Fibroblast of the conjunctiva (primary cell): ENCODE measurements around the gene GPC1.

Experiments
- DNase-seq: peaks from one replicate; pipeline ENCODE4 v3.0.0-alpha.2; 2010; ENCODE audit warnings: low read depth

Gene GPC1

DNA sequence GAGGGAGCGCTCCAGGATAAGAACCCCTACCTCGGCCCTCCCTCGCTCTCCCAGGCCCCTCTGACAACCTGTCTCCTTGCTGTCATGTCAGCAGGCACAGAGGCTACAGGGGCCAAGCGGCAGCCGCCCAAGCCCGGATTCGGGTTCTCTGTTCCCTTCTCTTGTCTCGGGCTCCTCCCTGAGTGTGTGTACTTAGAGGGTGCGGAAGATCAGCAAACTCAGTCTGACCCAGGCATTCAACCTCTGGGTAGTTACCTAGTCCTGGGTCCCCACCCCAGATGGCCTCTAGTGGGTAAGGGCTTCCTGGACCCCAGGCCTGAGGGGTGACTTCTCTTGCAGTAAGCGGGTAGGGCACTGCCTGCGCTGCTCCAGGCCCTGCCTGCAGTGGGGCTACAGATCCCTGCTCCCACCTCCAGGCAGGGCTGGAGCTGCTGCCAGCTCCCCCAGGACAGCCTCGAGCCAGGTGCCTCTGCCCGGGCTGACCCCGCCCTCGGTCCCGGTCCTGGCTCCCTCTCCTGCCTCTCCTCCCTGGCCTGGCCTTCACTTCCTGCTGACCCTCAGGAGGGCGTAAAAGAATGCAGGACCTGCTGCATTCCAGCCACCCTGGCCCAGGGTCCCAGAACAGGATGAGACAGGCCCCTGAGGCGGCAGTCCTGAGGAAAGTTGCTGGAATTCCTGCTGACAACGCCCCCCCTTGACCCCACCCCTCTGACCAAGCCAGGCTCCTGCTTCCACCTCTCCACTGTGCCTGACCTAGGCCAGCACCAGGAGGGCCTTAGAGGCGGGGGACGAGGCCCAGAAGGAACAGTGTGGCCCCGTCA is 22.0 kb downstream of the GPC1 start:
- DNase-seq, result no peak

- no peak for DNase-seq
These were observed 22.8 kb downstream of the GPC1 start for GRCh38 chr2:240458044-240458899.

DNA sequence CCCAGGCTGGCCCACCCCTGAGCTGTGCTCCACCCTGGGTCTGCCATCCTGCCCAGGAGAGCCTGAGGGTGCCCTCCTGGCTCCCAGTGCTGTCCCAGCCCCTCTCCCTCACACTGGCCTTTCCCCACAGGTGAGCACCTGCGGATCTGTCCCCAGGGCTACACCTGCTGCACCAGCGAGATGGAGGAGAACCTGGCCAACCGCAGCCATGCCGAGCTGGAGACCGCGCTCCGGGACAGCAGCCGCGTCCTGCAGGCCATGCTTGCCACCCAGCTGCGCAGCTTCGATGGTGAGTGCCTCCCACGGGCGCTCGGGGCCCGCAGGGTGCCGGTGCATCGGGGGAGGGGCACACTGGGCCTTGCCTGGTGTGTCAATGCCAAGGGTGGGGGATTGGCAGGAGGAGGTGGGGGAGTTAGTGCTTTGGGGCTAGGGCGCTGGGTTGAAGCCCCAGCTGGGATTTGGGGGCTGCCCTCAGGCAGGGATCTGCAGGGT is 23.5 kb downstream of the GPC1 start:
- DNase-seq, result no peak

- DNase-seq, result no peak
These were observed 24.2 kb downstream of the GPC1 start for GRCh38 chr2:240459401-240460252.

GRCh38 chr2:240460253-240460711 is 24.8 kb downstream of the GPC1 start:
- no peak for DNase-seq

GRCh38 chr2:240460781-240461431 is 25.4 kb downstream of the GPC1 start:
- DNase-seq, result no peak

- no peak for DNase-seq
These were observed 26.1 kb downstream of the GPC1 start for GRCh38 chr2:240461471-240462072.

DNA sequence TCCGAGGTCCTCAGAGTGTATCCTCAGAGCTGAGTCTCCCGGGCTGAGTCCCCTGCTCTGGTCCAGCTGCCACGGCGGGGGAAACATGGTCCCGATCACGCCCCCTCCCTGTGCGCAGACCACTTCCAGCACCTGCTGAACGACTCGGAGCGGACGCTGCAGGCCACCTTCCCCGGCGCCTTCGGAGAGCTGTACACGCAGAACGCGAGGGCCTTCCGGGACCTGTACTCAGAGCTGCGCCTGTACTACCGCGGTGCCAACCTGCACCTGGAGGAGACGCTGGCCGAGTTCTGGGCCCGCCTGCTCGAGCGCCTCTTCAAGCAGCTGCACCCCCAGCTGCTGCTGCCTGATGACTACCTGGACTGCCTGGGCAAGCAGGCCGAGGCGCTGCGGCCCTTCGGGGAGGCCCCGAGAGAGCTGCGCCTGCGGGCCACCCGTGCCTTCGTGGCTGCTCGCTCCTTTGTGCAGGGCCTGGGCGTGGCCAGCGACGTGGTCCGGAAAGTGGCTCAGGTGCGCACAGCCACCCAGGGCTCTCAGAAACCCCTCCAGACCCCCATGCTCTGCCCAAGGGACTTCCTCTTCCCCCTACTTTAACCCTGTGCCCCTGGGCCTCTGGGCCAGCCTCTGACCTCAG is 26.7 kb downstream of the GPC1 start:
- DNase-seq, result no peak

DNA sequence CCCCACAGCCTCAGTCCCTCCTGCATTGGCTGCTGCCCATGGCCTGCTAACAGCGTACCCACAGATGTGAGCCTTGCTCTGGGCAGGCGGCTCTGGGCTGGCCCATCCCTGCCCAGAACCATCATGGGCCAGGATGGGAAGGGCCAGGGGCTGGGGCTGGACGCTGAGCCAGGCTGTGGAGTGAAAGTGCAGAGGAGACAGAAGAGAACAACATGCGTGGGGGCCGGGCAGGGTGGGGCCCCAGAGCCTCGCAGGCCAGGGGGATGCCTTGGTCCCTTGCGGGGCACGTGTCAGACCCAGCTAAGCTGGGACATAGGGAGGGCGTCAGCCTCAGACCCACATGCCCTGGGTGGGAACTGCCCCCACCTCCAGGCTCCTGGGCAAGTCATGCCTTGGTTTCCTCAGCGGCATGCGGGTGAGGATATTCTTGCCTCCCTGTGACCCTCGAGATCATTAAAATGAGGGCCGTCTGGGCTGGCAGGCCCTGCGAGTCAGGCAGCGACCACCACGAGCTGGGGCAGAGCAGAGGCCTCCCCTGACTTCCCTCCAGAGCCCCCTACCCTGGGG is 27.3 kb downstream of the GPC1 start:
- no peak for DNase-seq

- no peak for DNase-seq
These were observed 27.9 kb downstream of the GPC1 start for GRCh38 chr2:240463274-240463865.

GRCh38 chr2:240463866-240464481 is 28.5 kb downstream of the GPC1 start:
- no peak for DNase-seq

- DNase-seq, result no peak
These were observed 29.2 kb downstream of the GPC1 start for GRCh38 chr2:240464514-240465241.

DNA sequence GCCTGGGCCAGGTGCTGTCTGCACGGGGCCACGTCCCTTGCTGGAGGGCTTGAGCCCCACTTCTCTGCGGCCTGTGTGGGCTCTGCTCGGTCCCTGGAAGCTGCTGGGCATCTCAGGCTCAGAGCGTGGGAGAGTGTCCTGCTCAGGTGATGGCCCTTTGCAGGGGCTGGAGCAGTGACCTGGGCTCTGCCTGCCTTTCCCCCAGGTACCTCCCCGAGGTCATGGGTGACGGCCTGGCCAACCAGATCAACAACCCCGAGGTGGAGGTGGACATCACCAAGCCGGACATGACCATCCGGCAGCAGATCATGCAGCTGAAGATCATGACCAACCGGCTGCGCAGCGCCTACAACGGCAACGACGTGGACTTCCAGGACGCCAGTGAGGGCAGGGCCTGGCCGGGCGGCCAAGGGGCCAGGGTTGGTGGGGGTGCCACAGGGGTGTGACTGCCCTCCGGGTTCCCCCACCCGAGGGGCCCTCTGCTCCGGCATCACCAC is 29.9 kb downstream of the GPC1 start:
- no peak for DNase-seq

- DNase-seq, result no peak
These were observed 30.5 kb downstream of the GPC1 start for GRCh38 chr2:240465765-240466578.

DNA sequence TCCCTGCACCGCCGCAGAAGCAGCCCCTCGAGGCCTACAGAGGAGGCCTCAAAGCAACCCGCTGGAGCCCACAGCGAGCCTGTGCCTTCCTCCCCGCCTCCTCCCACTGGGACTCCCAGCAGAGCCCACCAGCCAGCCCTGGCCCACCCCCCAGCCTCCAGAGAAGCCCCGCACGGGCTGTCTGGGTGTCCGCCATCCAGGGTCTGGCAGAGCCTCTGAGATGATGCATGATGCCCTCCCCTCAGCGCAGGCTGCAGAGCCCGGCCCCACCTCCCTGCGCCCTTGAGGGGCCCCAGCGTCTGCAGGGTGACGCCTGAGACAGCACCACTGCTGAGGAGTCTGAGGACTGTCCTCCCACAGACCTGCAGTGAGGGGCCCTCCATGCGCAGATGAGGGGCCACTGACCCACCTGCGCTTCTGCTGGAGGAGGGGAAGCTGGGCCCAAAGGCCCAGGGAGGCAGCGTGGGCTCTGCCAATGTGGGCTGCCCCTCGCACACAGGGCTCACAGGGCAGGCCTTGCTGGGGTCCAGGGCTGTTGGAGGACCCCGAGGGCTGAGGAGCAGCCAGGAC is 31.2 kb downstream of the GPC1 start:
- no peak for DNase-seq

DNA sequence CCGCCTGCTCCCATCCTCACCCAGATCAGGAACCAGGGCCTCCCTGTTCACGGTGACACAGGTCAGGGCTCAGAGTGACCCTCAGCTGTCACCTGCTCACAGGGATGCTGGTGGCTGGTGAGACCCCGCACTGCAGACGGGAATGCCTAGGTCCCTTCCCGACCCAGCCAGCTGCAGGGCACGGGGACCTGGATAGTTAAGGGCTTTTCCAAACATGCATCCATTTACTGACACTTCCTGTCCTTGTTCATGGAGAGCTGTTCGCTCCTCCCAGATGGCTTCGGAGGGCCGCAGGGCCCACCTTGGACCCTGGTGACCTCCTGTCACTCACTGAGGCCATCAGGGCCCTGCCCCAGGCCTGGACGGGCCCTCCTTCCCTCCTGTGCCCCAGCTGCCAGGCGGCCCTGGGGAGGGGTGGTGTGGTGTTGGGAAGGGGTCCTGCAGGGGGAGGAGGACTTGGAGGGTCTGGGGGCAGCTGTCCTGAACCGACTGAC is 31.7 kb downstream of the GPC1 start:
- no peak for DNase-seq
